NCI-H2107 treated with DMSO at 0.1 percent for 48 hours (cell line): ENCODE data around the gene ZFHX3.

ENCODE experiments used
- DNase-seq: peaks from one replicate; lab custom pipeline; 2025; ENCODE audit not compliant: unreplicated experiment; lab: John Stamatoyannopoulos, UW

The ZFHX3 gene

DNA sequence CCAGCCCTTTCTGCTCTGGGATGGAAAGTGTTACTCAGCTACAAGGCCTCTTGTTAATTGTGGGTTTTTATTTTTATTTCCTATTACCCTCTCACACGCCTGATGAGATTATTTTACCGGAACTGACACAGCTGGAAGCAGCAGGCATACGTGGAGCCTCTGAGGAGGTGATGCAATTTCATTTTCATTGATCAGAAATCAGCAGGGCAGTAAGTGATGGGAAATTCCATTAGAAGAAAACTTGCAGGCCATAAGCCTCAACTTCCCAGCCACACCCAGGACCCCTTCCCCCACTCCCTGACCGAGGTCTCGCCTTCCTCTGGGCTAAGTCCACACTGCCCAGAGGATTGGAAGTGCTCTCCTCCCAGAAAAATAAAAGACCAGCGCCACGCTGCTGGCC is 69.7 kb downstream of the ZFHX3 start:
- no peak for DNase-seq

DNA sequence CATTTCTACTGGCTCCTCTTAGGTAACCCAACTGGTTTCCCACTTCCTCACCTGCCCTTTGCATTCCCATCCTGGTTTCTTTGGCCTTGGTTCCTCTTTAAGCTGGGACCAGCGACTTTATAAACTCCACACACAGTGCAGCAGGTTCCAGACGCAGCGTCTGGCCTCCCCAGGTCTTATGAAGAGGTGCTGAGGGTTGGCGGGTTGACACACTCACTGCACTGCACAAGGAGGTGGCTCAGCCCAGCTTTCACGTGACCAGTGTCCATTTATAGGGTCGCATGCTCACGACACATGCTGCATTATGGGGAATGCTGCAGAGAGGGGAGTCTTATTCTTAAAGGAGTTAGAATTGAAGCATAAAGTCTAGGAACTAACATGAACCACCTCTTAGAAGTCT is 70.8 kb downstream of the ZFHX3 start:
- no peak for DNase-seq

DNA sequence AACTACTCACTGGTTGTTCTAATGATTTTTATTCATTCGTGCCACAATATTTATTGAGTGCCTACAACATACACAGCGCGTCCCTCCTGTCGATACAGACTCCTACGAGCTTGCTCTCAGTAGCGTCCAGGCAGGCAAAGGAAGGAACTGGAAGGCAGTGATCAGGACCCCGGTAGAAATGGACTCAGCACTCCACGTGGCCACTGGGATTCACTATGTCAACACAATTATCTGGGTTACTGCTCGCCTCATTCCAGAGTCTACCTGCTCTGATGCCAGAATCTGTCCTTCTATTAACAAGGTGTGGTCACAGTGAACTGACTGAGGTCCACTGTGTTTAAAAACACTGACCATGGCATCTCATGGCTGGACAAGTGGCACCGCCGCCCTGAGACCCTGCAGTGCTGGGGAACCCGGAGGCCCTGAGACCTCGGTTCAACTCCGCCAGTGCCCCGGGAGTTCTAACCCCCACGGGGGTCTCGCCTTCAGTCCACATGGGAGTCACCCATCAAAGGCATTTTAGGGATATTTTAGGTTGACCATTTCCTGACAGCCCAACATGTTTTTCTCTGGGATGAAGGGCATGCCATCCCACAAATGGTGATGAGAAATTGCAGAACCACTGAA is 71.4 kb downstream of the ZFHX3 start:
- DNase-seq: no peak

- DNase-seq: no peak
Measured at GRCh38 chr16:72975809-72976437, 72.0 kb downstream of the ZFHX3 start.

- DNase-seq: no peak
Measured at GRCh38 chr16:72974142-72974769, 73.7 kb downstream of the ZFHX3 start.

DNA sequence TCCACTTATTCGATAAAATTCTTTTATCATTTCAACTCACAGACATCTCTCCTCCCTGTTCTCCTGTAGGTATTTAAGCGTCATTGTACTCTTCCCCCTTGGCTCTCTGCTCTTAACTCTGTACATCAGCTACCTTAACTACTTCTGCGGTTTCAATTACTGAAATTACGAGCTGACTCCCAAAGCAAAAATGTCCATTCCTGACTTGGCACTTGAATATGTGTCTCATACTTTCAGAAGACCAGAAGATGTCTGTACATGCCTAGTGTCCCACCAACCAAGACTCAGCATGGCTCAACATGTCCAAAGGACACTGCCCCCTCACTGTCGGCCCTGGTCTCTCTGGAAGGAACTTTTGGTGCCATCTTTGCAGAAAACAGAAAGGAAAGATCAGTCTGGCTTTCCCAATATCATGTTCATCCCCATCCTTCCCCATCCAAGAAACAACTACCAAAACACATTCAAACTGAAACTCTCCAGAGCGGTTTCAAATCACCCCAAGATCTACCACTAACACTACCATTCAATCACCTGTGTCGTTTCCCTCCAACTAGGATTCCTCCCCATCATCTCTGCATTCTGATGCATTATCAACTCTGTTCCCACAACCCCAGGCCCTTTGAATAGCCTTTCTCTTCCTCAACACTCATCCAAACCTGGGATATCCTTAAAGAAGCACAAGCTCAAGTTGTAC is 74.9 kb downstream of the ZFHX3 start:
- DNase-seq: no peak

DNA sequence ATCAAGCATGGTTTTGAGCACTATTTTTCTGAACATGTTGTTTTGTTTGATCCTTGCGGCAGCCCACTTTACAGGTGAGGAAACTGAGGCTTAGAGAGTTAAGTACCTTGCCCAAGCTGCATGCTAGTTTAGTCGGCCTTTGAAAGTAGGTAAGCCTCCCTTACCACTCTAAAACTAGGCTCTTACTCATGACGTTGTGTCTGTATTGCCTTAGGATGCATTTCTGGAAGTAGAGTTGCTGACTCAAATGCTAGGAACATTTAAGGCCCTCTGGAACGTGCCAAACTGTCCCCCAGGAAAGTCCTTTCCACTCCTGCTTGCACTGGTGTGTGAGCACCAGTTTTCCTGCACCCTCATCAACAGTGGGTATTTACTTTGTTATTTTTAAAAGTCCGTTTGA is 76.6 kb downstream of the ZFHX3 start:
- DNase-seq: no peak

DNA sequence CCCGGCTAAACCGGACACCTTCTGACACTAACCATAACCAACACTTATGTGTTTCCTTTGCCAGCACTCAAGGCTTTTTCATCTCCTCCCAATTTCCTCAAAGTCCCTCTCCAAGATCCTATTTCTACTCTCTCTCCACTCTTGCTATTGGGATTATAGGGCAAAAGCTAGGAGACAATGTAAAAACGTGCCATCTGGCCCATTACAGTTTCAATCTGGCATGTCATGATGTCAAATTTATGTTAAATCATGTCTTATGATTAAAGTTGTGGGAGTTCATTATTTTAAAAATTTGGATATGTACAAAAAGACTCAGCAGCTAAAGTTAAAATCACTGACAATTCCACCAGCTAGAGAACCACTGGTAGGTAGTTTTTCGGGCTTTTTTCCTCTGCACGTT is 77.3 kb downstream of the ZFHX3 start:
- no peak for DNase-seq

- no peak for DNase-seq
Measured at GRCh38 chr16:72969812-72970211, 78.1 kb downstream of the ZFHX3 start.

- DNase-seq: no peak
Measured at GRCh38 chr16:72969146-72969545, 78.8 kb downstream of the ZFHX3 start.

DNA sequence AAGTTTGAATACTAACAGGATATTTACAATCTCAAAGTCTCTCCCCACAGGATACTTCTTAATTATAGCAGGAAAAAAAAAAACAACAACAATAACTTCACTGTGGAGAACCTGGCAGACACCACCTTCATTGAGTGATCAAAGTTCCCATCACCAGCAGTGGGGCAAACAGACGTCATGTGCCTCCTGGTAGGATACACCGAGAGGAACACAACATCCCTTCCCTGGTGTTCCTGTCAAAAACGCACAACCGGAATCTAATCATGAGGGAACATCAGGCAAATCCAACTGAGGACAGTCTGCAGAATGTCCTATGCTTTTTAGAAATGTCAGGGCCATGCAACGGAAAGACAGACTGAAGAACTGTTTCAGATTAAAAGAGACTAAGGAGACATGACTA is 80.0 kb downstream of the ZFHX3 start:
- DNase-seq: no peak

DNA sequence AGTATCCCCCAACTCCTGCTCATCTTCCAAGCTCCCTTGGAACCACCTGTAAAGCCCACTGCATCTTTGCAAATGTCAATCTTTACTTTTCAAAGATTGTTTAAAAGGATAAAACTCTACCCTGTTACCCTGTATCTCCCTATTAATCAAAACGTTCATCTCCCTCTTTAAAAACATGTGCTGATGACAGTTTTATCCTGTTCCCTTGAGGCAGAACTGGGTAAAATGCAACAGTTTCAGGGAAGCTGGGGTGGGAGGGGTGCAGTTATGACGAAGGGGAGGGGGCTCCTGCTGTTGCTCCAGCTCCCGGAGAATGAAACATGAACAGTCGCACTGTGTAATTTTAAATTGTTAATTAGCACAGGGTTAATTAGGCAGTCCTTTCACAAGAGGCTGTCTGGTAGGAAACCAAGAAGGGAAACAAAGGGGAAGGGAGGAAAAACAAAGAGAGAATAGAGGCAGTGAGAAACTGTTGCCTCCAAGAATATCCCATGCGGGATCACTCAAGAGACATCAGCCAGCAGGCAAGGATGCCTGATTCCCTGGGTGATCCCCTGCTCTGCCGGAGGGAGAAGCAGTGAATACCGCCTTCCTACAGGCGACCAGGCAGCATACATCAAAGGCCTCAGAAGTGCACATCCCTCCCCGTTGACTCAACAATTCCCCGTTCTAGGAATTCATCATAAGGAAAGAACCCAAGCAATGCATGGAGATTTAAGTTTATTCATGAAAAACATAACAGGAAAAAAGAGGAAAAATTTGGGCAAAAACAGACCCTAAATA is 84.2 kb downstream of the ZFHX3 start:
- DNase-seq: no peak

DNA sequence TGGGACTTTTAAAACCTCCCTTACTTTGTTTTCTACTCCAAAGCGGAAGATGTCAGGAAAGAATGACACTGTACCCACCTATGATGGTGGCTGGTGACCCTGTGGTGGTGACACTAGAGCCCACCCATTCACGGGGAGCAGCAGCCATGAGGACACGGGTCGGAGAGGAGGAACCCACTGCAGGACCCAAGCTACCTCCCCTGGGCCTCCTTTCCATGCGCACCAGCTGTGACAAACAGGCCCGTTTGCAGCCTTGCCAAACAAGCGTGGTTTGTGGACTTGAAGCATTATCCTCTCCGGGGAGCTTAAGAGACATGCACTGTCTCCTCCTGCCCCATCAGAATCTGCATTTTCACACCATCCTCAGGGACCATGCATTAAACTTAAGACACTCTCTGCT is 85.6 kb downstream of the ZFHX3 start:
- no peak for DNase-seq

- DNase-seq: no peak
Measured at GRCh38 chr16:72961863-72962262, 86.1 kb downstream of the ZFHX3 start.

DNA sequence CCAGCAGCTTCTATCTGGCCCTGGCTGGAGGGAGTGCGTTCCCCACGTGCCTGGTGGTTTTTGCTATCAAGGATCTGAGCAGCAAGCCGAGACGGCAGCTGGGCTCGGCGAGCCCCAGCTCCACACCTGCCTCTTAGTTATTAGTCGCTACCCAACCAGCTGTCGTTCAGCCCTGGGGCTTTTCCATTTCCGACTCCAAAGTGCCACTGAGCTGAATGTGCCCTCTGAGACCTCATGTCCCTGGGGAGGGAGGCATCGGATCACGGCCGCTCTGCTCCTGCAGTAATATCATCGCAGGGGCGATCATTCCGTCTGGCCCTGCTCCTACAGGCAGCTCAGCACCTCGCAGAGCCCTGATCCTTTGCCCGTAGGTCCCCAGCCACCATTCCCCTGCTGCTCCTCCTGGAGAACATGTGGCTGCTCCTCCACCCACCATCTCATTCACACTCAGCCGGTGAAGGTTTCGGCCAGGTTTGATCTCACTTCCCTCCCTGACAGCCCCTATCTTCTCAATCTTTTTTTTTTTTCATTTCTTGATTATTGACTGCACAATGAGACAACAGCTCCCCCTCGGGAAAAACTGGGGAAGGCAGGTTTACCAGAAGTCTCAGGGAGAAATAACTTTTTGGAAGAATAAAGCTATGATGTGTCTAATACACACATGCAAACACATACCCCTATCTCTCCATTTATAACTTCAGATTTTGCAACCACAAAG is 86.7 kb downstream of the ZFHX3 start:
- DNase-seq: peak; percentile 95

DNA sequence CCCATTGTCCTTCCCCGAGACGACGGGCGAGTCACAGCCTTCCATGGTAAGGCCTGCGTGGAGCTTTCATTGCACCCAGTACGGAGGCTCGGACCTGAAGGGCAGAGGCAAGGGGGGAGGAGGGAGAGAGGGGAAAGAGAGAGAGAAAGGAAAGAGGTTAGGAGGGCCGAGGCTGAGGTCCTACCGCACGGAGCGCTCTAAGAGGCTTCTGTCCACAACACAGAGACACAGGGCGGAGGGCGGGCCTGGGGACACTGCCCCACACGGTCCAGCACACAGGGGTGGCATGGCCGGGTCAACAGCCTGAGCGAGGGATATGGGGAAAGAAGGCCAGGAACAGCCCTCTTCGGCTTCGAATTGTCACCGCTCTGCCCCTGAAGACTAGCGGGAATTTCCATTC is 87.8 kb downstream of the ZFHX3 start:
- no peak for DNase-seq

GRCh38 chr16:72959301-72959996 is 88.5 kb downstream of the ZFHX3 start:
- DNase-seq: no peak

DNA sequence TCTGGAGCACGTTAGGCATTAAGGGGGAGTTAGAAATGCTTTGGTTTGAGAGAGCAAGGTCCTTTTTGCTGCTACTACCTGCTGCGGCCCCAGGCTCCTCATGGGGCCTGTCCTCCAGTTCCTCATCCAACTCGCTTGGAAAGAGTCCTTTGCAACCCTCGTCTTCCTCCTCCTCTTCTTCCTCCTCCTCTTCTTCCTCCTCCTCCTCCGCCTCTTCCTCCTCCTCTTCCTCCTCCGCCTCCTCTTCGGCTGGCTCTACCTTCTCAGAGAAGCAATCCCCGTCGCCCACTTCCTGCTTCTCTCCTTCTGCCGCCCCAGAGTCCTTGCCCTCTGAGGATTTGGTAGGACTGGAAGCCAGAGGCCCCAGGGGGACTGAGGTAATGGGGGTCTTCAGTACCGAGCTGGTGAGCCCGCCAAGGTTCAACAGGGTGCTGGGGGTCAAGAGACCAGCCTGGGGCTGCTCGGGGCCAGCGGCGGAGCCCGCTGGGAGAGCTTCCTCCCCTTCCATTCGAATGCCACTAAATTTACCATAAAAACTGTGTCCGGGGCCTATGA is 89.3 kb downstream of the ZFHX3 start:
- DNase-seq: no peak

DNA sequence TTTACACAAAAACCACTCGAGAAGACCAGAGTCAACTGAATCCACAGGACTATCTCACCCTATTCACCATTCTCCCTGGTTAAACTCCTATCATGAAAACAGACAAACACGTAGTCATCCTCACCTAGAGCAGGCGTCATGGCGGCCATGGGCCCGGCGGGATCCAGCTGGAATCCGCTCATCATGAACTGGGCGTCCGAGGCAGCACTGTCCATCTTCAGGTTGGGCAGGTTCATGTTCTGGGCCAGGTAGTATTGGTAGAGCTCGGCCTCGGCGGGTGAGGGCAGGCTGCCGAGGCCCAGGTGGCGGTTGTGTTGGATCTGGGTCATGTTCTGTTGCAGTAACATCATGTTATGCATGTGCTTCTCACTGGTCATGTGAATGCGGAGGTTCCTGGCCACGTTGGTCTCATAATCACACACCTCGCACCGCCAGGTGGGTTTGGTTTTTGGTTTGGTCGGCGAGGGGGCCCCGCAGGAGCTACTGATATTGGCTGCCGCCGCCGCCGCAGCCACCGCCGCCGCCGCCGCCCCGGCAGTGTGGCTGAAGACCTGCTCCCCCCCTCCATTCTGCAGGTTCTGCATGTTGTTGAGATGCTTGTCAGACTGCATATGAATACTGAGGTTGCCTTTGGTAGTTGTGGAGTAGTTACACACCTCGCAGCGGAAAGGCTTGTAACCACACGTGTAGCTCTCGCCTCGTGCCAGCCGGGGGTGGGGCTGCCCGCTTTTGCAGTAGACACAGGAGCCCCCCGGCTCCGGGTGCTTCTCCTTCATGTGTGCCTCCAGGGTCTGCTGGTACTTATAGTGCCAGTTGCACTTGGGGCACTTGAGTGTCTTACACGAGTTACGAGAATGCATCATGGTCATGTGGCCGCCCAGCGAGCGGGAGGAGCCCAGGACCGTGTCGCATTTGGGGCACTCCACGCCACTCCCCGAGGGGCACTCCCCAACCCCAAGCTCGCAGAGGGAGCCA is 90.3 kb downstream of the ZFHX3 start:
- DNase-seq: no peak
